ENCODE measurements around the gene BICC1. TPM values are rescaled to one million over a fixed set of nuclear protein-coding genes. Genes with fewer than 3 reads are reported as not detected.
"Not testable (repeated sequence)": the region's sequence is repeated elsewhere in the genome, so short reads cannot be mapped to it uniquely, and the experiment has no call there.

The BICC1 gene
- total RNA-seq, 1 donor from 2014 or later = not detected

DNA sequence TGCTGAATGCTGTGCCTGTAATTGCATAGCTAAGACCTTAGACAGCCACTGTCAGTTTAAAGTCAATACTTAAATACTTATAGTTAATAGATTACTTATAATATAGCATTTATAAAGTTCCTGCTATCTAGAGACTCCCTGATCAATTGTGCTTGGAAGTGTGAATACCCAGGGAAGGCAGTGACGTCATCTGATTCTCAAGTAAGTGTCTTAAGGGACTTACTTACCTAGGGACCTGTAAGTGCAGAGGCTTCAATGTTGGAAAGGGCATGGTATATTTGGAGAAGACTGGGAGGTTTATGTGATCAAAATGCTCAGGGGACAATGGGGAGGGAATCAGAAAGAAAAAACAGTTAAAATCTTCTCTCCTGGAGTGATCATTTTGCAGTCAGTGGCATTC, 55.0 kb downstream of the BICC1 start:
- DNase-seq (ENCODE audit: low read depth in 2 of 2) = no peak

DNA sequence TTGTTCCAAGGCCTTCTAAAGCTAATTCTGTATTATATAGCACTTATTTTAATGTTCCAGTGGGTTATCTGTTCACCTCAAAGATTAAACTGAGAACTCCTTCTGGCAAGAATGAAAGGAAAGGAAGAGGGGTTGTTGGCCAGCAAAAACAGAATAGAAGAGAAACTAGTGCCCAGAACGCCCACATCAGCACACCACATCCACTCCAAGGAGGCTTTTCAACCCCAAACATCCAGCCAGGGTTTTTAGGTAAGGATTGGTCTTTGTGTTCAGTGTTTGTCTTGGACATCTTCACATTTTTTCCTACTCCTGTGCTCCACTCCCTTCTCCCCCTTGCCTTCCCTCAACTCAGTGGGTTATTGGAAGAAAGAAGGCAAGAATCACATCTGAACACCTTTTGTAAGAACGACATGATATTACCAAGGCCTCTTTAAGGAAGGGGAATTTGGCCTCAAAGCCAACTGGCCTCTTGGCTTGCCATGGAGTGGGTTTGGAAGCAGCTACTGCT, 55.8 kb downstream of the BICC1 start:
- DNase-seq (ENCODE audit: low read depth in 2 of 2) = no peak

DNA sequence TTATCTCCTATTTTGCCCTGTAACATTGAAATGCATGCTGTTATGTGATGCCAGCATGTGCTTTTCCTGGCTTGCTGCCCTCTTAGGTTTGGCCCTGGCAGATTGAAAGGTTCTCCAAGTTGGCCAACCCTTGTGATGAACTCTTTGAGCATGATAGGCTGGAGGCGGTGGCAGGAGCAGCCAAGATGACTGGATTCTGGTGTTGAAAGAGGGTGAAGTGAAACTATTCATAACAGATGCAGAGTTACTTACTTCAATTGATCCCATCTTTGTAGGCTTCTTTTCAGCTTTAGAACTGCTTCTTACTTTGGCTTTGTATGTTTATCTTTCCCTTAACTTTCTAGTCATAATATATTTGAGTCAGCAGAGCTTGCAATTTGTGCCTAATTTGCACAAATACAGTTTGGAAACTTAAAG, 57.6 kb downstream of the BICC1 start:
- DNase-seq (ENCODE audit: low read depth in 2 of 2) = no peak

DNA sequence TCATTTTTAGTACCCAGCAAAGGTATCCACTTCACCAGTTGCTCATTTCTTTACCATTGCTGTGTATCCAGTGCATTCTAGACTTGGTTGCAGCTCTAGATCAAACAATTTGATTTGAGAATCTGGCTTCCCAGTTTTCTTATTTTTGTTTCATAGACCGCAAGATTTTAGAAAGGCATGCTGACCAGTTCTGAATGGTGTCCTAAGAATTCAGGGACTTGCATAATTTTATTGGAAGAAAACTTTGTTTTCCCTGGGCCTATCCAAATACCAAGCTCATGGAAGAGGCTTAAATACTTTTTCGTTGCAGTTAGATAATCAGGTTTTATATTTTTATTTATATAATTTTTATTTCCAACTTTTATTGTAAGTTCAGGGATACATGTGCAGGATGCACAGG, 58.3 kb downstream of the BICC1 start:
- DNase-seq (ENCODE audit: low read depth in 2 of 2) = no peak

DNA sequence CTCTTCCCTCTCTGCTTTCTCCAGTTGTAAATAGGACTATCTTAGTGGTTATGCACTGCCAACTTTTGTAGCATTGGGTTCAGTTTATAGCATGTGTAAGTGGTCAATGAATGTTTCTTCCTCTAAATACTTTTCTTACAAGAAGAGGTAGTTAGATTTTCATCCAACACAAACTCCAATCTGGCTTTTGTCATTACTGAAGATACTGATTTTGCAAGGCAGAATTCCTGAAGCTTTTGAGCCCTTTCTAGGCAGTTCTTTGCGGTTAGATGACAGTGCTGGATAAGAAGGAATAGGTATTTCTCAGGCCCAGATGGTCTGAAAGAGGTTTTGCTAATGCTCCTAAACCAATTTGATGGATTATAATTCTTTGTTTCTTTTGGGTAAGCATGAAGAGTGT, 60.5 kb downstream of the BICC1 start:
- no peak for DNase-seq (ENCODE audit: low read depth in 2 of 2)

DNA sequence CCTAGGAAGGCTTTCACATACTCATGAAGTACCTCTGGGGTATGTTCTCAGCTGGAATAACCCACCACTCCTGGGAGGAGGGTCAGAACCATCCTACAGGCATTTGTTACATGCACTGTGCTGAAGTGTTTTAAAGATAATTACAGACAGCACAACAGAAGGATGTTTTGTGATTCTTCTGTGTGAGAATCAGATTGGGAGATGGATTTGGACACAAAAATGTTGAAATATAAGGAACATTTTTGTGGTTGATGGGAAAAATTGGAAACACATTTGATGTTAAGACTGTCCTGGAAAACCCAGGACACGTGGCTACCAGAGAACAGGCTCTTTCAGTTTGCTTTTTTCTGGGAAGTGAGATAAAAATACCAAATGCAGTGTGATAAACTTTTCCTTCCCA, 61.4 kb downstream of the BICC1 start:
- no peak for DNase-seq (ENCODE audit: low read depth in 2 of 2)

DNA sequence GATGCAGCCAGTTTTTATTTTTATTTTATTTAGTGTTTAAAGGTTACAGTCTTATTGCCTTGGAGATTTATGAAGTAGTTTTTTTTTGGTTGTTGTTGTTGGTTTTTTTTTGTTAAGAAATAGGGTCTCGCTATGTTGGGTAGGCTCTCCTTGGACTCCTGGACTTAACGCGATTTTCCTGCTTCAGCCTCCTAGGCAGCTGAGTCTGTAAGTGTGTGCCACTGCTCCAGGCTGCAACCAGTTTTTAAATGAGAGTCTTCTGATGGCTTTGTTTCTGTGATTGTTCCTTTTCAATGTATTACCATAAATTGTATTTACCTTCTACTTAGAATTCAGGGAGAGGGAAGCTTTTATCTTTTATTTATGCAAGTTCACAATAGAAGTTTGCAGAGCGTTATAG, 62.8 kb downstream of the BICC1 start:
- DNase-seq (ENCODE audit: low read depth in 2 of 2) = no peak

DNA sequence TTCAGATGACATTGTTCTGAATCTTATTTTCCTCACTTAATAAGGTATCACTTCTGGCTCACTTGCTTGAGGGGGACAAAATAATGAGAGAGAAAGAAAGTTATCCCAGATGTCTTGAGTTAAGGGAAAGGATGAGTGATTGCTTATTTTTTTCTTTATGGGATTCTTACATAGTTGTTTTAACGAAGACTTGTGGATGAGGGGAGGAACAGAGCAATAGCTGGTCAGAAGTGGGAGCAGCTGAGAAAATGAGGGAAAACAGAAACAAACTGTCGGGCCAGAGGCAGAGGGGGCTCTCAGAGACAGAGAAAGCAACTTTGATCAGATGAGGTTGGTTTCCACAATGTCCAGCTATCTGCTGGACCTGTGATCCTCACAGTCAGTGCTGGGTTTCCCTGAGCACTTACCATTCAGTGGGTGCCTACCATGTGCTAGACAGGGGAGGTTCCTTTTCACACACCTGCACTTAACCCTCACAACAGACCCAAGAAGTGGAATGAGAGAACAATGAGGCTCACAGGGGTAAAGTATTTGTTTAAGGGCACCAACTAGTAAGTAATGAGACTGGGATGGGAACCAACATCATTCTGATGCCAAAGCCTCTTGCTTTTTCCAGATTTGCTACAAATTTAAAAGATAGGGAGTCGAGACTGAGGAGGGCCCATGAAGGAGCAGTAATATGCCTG, 64.2 kb downstream of the BICC1 start:
- DNase-seq (ENCODE audit: low read depth in 2 of 2) = no peak

DNA sequence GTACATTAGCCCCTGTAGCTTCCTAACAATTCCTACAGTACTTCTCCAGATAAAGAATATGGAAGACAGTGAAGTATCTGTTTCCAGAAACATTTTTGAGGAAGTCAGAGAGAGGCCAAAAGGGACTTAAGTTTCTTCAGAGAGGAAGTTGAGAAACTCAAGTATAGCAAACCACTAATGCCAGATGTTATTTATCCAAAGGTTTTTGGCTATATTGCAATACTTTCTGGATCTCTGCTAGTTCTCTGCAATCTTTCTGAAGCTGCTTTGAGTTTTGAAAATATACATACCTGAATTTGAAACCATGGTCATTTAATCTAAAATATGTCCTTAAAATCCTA, 64.7 kb downstream of the BICC1 start:
- DNase-seq (ENCODE audit: low read depth in 2 of 2) = no peak

DNA sequence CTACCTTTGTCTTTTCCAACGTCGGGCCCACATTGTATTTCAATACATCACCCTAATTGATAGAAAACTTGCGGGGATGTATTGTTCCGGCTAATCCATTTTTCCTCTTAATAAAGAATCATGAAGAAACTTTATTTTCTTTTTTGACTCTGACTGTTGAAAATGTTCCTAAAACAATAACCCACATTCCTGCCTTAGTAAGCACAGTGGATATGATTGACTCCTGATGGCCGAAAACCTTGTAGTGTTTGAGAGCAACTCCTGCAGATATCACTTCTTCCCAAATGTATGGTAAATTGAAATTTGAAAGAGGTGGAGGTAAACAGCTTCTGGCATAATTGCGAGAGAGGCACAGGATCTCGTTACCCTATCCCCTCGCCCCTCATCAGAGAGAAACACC, 65.7 kb downstream of the BICC1 start:
- DNase-seq (ENCODE audit: low read depth in 2 of 2) = no peak

DNA sequence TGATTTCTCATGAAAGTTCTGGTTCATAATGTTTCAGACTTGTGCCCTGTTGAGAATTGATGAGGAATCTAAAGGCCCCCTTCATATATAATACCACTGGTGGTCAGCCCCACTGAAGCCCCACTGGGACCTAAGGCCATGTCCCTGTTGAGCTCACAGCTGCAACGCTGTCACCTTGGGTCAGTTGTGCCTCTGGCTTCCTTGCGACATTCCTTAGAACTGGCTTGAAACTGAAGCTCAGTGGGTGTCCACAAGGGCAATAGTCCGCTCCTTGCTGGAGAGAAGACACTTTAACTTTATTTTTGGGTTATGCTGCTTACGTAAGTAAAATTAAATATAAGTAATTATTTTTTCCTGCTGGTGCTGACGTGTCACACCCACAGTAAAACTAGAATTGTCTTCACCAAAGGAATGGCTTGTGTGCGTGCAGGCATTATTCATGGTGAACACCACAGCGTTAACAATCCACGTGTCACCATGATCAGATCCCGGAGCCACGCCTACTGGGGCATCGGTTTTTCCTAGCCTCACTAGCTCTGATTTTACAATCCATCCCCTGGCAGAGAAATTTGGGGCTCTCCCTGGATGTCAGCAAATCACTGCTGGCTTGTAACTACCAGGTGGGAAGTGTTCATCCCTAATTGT, 66.5 kb downstream of the BICC1 start:
- no peak for DNase-seq (ENCODE audit: low read depth in 2 of 2)

DNA sequence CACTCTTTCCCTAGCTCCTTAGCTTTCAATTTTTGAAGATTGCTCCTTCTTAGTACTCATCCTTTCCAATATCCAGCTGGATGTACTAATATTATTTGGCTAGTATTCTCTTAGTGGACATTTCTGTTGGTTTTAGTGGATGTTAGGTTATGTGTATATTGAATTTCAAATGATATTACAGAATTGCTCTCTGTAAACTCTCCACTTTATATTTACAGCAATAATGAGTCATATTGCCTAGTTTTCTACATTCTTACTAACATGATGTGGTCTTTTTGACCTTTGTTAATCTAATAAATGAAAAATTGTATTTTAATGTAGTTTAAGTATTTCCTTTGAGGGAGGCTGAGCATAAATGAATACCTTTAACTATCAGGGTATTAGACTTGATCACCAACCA, 69.4 kb downstream of the BICC1 start:
- DNase-seq (ENCODE audit: low read depth in 2 of 2) = no peak

DNA sequence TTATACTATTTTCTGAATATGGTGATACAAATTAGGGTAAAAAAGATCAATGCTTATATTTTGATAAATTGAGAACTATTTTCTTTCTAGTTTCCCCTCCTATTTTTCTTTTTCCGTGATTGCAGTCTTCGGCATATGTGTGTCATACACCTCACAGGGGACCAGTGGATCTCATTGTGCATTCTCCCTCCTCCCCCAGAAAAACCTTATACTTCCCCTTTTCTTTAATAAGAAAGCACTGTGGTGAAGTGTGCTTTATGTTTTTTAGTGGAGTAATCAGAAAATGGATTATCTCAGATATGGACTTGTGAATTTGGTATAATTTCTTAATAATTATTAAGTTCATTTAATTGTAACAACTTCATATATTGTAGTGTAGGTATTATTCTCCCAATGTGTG, 72.8 kb downstream of the BICC1 start:
- no peak for DNase-seq (ENCODE audit: low read depth in 2 of 2)

DNA sequence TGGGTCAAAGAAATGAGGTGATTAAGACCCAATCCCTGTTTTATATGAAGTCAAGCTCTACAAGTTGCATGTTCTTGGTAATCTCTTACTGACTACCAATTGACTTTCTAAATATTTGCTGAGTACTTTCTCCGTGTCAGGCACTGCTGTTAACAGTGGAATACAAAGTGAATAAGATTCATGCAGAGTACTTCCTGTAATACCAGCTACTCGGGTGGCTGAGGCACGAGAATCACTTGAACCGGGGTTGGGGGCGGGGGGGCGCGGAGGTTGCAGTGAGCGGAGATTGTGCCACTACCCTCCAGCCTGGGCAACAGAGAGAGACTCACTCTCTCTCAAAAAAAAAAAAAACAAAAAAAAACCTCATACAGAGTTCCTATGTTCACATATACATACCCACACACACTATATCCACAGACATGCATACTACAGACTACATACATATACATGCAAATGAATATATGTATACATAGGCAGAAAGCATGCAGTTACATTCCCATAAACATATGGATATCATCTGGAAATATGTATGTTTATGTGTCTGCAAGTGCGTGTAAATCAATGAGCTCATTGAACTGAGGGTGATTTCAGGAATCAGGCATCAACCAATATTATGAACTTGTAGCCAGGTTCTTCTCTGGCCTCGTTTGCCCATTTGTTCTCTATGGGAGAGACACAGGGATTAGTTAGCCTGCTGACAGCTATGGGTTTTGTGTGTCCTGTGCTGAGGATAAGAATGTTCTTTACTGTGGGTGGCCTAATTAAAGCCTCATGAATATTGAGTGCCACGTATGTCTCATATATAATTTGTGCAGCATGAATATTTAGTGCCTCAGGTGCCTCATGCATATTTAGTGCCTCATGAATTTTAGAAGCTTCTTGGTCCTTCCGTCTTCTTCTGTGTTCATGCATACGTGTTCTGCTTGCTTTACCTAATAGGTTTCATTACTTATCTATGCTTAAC, 73.9 kb downstream of the BICC1 start:
- DNase-seq (ENCODE audit: low read depth in 2 of 2) = no peak

DNA sequence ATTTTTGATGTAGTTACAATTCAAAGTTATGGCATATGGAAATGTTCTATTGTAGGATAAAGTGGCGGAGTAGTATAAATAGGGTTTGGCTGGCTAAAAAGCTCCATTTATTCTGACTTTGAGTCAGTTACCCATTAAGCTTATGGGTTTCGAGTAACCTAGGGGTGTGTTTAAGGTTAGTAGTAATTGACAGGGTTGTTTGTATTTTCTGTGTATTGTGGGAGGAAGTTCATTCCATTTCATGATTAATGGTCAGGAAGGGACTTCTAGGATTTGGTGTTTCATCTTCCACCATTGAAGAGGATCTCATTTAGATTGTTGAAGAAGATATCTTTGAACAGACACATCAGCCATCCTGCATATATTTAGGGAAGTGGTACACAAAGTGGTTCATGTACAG, 75.0 kb downstream of the BICC1 start:
- DNase-seq (ENCODE audit: low read depth in 2 of 2) = no peak

DNA sequence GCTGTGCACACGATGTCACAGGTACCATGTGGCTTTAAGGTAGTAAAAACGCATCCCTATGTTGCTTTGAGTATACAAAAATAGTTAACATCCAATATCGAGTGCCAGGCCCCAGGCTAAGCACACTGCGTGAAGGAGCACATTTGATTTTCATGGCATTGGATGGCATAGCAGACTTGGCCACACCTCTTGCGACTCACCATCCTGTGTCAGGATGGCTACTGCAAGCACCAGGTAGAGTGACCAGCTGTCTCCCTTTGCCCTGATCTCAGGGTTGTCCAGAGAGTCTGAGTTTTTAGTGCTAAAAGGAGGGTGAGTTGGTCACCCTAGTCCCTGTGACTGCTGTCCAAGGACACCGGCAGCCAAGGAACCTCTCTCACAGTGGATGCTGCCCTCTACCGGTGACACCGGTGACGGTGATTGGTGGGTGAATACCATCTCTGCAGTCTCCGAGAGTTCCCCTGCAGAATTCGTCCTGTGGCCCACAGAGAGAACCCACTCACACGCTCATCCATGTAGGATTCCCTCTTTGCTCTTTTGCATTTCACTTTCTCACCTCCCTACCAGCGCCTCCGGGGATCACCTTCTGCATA, 76.1 kb downstream of the BICC1 start:
- no peak for DNase-seq (ENCODE audit: low read depth in 2 of 2)

DNA sequence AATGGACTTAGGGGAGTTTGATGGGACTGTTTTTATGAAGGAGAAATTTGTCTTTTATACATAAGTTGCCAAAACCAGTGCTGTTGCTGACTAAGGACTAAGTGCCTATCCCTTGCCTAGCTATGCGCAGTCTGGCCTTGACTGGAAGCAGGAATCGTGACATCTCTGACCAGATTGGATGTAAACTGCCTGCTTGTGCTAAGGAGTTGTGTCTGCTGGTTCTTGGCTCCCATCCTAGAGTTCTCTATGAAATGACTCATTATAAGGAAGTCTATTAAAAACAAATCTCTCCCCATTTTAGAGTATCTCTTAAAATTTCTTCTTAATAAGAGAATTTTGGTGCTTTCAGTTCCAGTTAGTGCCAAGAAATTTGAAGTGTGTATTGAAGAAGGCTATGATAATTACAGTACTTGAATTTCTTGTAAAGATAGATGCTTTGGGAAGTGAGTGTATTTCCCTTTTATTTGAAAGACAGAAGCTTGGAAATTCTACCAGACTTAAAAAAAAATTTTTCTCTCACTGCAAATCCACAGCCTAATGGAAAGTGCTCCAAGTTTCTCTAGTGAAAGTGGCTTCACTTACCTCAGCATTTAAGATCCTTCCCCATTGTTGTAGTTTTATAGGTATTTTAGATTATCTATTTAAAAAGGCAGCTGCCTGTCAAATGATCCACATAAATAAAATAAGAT, 77.6 kb downstream of the BICC1 start:
- no peak for DNase-seq (ENCODE audit: low read depth in 2 of 2)

DNA sequence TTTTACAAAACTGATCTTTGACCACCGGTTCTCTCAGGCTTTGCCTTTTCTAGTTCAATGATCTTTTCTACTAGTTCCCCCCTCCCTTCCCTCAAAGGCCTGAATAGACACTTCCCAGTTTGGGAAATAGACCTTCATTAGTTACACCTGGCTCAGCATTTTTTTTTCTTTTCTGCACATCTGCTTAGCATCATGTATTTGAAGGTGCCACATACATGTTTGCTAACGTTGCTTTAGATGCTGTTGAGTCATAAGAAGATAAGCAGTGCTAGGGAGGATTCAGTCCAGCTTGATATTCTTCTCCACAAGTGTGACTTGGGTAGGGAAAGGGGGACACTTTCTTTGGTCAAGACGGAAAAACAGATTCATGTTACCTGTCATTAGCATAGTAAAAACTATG, 78.3 kb downstream of the BICC1 start:
- no peak for DNase-seq (ENCODE audit: low read depth in 2 of 2)

DNA sequence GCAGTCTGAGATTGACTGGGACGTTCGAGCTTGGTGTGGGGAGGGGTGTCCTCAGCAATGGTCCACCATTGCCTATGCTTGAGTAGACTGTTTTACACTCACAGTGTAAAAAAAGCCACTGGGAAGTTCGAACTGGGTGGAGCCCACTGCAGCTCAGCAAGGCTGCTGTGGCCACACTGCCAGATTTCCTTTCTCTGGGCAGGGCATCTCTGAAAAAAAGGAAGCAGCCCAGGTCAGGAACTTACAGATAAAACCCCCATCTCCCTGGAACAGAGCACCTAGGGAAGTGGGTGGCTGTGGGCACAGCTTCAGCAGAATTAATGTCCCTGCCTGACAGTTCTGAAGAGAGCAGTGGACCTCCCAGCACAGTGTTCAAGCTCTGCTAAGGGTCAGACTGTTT, 80.3 kb downstream of the BICC1 start:
- no peak for DNase-seq (ENCODE audit: low read depth in 2 of 2)

DNA sequence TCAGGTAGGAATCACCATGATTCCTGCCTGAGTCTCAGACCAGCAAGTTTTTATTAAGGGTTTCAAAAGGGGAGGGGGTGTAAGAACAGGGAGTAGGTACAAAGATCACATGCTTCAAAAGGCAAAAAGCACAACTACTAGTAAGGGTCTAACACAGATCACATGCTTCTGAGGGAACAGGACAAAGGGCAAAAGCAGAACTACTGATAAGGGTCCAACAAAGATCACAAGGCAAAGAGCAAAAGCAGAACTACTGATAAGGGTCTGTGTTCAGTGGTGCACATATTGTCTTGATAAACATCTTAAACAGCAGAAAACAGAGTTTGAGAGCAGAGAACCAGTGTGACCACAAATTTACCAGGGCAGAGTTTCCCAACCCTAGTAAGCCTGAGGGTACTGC, 84.5 kb downstream of the BICC1 start:
- not testable (repeated sequence) for DNase-seq (ENCODE audit: low read depth in 2 of 2)

DNA sequence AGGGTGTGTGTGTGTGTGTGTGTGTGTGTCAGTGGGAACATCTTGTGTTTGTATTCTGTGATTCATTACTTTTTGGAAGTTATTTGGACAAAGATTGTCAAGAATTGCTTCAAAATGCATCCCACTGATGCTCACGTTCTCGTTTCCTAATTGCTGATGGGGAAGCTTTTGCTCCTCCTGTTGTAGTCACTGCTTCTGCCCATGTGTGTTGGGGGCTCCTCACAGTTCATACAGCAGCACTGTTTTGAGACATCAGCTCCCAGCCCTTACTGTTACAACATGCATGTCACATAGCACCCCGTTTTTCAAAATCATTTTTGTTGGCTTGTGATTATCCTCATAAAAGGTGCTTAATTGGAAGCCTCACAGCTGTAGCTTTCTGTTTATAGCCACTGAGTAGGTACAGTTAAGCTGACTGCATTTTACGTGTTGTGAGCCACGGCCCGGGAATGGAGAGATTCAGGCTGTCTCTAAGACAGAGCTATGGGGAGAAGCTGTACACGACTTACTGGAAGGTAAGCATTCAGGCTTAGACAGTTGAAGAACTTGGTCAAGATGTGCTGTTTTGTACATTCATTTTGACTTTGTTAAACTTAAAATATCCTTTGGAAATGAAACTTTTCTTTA, 87.4 kb downstream of the BICC1 start:
- DNase-seq (ENCODE audit: low read depth in 2 of 2) = no peak
